ENCODE results near the gene RMND5A. TPM values are rescaled to one million over a fixed set of nuclear protein-coding genes. Genes with fewer than 3 reads are reported as not detected.
A peak's percentile ranks its signal among the peaks of the same experiment; 100 is the strongest.

RMND5A gene
- polyA plus RNA-seq, 6 donors from 2014 or later, result 18.5 to 24.2 (median 21.2) TPM

DNA sequence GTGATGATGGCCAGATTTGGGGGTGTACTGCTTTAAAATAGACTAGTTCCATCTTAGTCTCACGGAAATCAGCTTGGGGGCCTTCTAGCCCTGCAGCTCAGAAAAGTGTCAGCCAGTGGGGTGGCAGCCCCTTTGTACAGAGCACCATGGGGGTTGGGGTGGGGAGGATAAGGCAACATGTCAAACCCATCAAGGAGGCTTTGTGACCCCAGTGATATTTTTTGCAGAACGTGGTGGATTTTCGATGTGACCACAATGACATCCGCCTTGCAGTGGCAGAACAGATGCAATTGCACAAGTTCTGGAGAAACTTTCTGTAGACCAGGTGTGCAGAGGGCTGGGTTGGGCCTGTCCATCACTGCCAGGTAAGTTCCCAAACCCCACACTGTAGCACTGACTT is 73.7 kb downstream of the RMND5A start:
- no peak overlapping the region for H3K4me3 Mint-ChIP-seq
- ATAC-seq (ENCODE audit: low read depth in 2 of 2), result no peak
- H3K27me3 Mint-ChIP-seq, result peaks cover 72 to 78% (median 75%) of the 10 kb centered on the region in 3 donors
- no peak for DNase-seq
- peaks cover 17 to 27% (median 22%) of the 10 kb centered on the region in 3 donors for H3K4me1 Mint-ChIP-seq
- H3K36me3 Mint-ChIP-seq, result peaks cover 28 to 32% of the 10 kb centered on the region in 2 donors
- peaks cover 20 to 37% (median 35%) of the 10 kb centered on the region in 7 donors for H3K9me3 Mint-ChIP-seq
- no peak overlapping the region for H3K27ac Mint-ChIP-seq

DNA sequence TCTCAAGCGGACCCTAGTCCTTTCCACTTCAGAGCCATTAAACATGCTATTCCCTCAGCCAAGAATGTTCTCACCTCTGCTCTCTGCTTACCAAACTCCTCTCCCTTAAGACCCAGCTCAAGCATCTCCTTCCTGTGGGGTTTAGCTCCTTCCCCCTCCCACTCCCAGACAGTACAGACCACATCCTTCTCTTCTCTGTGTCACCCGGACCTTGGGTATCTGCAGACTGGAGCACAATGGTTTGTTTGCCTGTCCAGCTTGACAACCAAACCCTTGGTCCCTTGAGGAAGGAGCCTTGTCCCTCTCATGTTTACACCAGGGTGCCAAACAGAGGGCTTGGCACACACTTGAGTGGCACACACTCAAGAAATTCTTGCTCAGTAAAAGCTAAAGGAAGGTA is 74.8 kb downstream of the RMND5A start:
- no peak for DNase-seq
- H3K4me3 Mint-ChIP-seq, result no peak overlapping the region
- H3K36me3 Mint-ChIP-seq, result peaks cover 28 to 32% of the 10 kb centered on the region in 2 donors
- H3K27ac Mint-ChIP-seq, result no peak overlapping the region
- H3K9me3 Mint-ChIP-seq, result peaks cover 20 to 37% (median 35%) of the 10 kb centered on the region in 7 donors
- no peak for ATAC-seq (ENCODE audit: low read depth in 2 of 2)
- peaks cover 72 to 74% (median 72%) of the 10 kb centered on the region in 3 donors for H3K27me3 Mint-ChIP-seq
- peaks cover 17 to 23% (median 18%) of the 10 kb centered on the region in 3 donors for H3K4me1 Mint-ChIP-seq

DNA sequence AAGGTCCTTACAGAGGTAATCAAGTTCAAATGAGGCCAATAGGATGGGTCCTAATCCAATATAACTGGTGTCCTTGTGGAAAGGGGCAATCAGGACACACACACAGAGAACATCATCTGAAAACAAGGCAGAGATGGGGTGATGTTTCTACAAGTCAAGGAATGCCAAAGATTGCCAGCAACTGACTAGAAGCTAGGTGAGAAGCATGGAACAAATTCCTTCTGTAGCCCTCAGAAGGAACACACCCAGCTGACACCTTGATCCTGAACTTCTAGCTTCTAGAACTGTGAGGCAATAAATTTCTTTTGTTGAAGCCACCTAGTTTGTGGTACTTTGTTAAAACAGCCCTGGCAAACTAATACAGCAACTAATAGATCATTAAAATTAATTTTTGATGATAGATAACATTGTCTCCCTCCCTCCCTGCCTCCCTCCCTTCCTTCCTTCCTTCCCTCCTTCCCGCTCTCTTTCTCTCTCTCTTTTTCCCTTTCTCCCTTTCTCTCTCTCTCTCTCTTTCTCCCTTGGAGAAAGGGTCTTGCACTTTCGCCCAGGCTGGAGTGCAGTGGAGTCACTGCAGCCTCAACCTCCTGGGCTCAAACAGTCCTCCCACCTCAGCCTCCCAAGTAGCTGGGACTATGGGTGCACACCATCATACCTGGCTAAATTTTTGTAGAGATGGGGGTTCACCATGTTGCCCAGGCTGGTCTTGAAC is 80.9 kb downstream of the RMND5A start:
- peak overlapping the region in 1 of 8 donors; percentile 88 for H3K4me3 Mint-ChIP-seq
- peaks cover 11 to 25% (median 17%) of the 10 kb centered on the region in 7 donors for H3K9me3 Mint-ChIP-seq
- DNase-seq, result no peak
- ATAC-seq (ENCODE audit: low read depth in 2 of 2), result no peak
- peaks cover 25 to 32% (median 28%) of the 10 kb centered on the region in 3 donors for H3K27me3 Mint-ChIP-seq
- H3K27ac Mint-ChIP-seq, result peak overlapping the region in 1 of 6 donors; percentile 91
- peaks cover 12 to 15% of the 10 kb centered on the region in 2 donors for H3K36me3 Mint-ChIP-seq
- H3K4me1 Mint-ChIP-seq, result no peaks in the 10 kb centered on the region

DNA sequence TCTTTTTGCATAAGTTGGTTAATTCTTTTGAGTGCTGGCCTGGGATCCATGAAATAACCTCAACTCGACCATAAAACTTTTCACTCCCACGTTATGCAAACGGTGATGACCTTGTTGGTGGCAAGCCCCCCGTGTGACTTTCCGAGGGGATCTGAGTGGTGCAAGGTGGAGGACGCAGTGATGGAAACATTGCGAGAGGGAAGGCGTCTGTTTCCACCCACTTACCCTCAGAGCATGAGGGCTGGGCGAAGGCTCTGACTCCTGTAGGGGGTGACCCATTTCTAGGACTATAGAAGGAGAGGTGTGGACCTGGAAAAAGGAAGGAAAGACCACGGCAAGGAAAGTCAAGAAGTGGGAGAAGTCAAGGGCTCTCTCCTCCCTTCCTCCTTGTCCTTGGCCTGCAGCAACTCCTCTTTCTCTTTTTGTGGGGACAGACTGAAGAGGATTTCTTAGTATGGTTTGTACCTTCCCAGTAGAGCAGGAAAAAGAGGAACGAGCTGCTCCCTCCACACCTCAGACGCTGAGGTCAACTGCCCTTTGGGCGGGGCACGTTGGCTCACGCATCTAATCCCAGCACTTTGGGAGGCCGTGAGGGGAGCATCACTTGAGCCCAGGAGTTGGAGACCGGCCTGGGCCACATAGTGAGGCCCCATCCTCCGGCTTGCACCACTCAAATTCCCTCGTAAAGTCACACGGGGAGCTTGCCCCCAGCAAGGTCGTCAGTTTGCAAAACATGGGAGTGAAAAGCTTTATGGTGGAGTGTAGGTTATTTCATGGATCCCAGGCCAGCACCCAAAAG is 86.2 kb downstream of the RMND5A start:
- DNase-seq (no peak), ATAC-seq (ENCODE audit: low read depth in 2 of 2) (no peak)
- Mint-ChIP-seq H3K4me1 (peaks cover 24 to 26% (median 24%) of the 10 kb centered on the region in 3 donors), H3K27me3 (peaks cover 38 to 52% (median 41%) of the 10 kb centered on the region in 3 donors), H3K4me3 (peak overlapping the region in 7 of 8 donors; percentile 15 to 89 (median 47)), H3K36me3 (no peaks in the 10 kb centered on the region), H3K9me3 (no peaks in the 10 kb centered on the region), H3K27ac (peak overlapping the region in 1 of 6 donors; percentile 24)

DNA sequence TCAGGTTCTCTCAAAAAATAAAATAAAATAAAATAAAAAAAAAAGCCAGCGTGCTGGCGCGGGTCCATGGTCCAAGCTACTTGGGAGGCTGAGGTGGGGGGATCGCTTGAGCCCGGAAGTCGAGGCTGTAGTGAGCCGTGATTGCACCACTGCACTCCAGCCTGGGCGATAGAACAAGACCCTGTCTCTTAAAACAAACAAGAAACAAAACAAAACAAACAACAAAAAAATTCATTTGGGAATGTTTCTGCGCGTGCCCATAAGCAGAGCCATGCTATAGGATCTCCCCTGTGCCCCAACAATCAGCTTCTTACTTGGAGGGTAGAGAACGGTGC is 87.0 kb downstream of the RMND5A start:
- DNase-seq (no peak), ATAC-seq (ENCODE audit: low read depth in 2 of 2) (no peak)
- Mint-ChIP-seq H3K4me1 (peaks cover 24 to 26% (median 24%) of the 10 kb centered on the region in 3 donors), H3K27me3 (peaks cover 43 to 57% (median 43%) of the 10 kb centered on the region in 3 donors), H3K36me3 (no peaks in the 10 kb centered on the region), H3K4me3 (peak overlapping the region in 7 of 8 donors; percentile 80 to 95 (median 91)), H3K27ac (no peak overlapping the region), H3K9me3 (no peaks in the 10 kb centered on the region)

DNA sequence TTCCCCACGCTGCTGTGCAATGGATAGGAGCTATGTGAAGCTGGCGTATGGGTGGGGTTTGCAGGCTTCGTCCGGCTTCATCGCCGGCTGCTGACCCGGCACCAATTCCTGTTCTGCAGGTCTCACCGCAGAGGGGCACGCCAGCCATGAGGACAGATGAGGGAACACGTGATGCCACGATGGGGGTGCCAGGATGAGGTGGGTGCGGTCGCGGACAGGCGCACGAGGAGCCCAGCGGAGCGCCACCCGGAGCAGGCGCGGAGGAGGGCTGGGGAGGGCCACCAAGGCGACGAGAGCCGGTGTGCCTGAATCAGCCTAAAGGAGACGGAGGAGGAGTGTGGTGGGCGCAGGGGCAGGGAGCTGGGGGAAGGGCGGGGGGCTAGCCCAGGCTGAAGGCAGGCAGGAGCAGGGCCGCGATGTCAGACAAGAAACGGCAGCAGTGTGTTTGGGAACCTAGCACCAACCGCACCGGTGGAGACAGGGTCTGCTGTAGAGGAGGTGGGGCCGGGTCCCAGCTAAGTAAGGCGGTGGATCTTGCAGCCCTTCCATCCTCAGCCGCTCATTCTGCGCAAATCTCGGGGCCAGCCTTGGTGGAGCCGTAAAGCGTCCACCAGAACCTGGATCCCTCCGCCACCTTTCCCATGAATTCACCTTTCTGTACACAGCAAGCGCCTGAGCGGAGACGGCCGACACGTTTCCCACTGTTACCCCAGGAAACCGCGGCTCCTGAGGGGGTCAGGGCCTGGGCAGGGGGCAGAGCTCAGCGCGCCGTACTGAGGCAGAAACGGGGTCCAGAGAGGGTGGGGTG is 87.6 kb downstream of the RMND5A start:
- H3K36me3 Mint-ChIP-seq, result no peaks in the 10 kb centered on the region
- DNase-seq, result peak; percentile 43
- peak overlapping the region in 2 of 6 donors; percentile 31 to 94 for H3K27ac Mint-ChIP-seq
- no peaks in the 10 kb centered on the region for H3K9me3 Mint-ChIP-seq
- ATAC-seq (ENCODE audit: low read depth in 2 of 2), result peak; percentile 35 to 41
- H3K4me3 Mint-ChIP-seq, result peak overlapping the region; percentile 80 to 95 (median 92)
- H3K4me1 Mint-ChIP-seq, result peaks cover 24 to 26% (median 24%) of the 10 kb centered on the region in 3 donors
- H3K27me3 Mint-ChIP-seq, result peaks cover 48 to 63% (median 49%) of the 10 kb centered on the region in 3 donors

DNA sequence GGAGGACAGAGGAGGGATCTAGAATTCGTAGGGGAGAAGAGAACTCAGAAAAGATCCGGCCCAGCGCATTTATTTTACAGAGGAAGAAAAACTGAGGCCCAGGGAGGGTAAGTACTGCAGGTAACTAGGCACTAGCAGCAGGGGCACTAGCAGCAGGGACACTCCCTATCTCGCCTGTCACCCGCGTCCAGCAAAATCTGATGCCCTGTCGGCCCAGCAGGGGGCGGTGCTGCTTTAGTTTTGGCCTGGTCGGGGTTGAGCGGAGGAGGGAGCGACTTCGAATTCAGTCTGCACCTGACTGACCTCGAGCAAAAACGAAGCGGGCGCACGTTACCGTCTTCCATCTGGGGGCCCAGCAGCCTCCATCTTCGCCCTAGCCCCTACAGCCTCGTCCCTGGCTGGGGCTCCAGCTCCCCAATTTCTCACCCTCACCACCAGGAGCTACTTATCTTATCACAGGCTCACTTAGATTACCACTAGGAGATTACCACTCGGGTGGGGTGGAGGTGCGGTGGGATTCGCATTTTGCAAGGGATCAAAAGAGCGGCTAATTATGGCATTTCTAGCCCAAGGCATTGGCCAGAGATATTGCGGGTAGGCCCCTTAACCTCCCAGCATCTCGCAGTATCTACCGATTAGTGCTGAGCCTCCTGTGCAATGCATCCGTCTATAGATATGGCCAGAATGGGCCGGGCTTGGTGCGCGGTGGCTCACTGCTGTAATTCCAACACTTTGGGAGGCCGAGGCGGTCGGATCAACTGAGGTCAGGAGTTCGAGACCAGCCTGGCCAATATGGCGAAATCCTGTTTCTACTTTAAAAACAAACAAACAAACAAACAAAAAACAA is 88.4 kb downstream of the RMND5A start:
- H3K36me3 Mint-ChIP-seq, result no peaks in the 10 kb centered on the region
- peak overlapping the region in 1 of 6 donors; percentile 49 for H3K27ac Mint-ChIP-seq
- H3K4me3 Mint-ChIP-seq, result peak overlapping the region; percentile 80 to 95 (median 92)
- DNase-seq (peak; percentile 90), ATAC-seq (ENCODE audit: low read depth in 2 of 2) (peak; percentile 92 to 94)
- H3K9me3 Mint-ChIP-seq, result no peaks in the 10 kb centered on the region
- H3K27me3 Mint-ChIP-seq, result peaks cover 48 to 66% (median 56%) of the 10 kb centered on the region in 3 donors
- H3K4me1 Mint-ChIP-seq, result peaks cover 24 to 26% (median 24%) of the 10 kb centered on the region in 3 donors

DNA sequence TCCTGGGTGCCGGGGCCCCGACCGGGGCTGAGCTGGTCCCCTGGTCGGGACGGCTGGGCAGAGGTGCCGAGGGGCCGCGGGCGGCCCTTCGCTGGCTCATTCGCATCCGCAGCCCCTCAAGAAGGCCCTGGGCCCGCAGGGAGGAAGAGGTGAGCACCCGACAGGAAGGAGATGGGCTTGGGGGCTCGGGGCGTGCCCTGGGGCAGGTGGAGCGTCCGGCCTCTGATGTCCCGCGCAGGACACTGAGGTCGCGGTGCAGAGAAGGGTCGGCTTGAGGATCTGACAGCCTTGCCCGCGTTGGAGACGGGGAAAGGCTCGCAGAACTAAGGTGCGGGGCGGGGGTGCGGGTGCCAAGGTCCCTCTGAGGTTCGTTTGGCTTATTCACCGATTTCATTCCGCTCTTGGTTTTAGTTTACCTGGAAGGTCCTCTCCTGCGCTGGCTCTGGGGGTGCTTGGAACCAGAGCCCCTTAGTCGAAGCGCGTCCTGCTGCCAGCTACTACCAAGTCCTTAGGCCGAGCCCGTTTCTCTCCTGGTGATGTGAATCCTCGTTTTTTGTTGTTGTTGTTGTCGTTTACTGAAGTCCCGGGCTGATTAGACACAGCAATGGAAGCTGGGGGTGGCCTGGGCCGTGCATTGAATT is 89.5 kb downstream of the RMND5A start:
- DNase-seq, result no peak
- H3K36me3 Mint-ChIP-seq, result no peaks in the 10 kb centered on the region
- ATAC-seq (ENCODE audit: low read depth in 2 of 2), result no peak
- H3K9me3 Mint-ChIP-seq, result no peaks in the 10 kb centered on the region
- H3K4me3 Mint-ChIP-seq, result peak overlapping the region in 6 of 8 donors; percentile 61 to 89 (median 66)
- no peak overlapping the region for H3K27ac Mint-ChIP-seq
- H3K27me3 Mint-ChIP-seq, result peaks cover 48 to 66% (median 58%) of the 10 kb centered on the region in 3 donors
- peaks cover 24 to 26% (median 24%) of the 10 kb centered on the region in 3 donors for H3K4me1 Mint-ChIP-seq

DNA sequence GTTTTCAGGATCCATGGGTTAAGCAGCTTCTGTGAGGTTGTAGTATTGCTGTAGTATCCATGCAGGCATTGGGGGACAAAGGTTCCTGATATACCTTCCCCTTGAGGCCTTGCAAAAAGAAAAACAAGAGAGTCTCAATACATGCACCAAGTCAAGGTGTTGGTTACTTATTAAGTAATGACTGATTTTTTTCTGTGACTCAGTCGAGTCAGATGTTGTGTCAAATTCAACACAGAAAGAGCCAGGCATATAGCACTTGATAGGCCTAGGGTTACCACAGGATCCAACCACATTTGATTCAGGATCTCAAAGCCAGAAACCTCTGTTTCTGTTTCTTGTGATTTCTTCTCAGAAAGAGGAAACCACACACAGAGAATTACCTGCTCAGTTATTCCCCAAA is 95.5 kb downstream of the RMND5A start:
- Mint-ChIP-seq H3K27ac (no peak overlapping the region), H3K36me3 (no peaks in the 10 kb centered on the region), H3K4me3 (no peak overlapping the region), H3K4me1 (no peaks in the 10 kb centered on the region), H3K9me3 (no peaks in the 10 kb centered on the region), H3K27me3 (peaks cover 33 to 35% (median 34%) of the 10 kb centered on the region in 3 donors)
- no peak for DNase-seq
- no peak for ATAC-seq (ENCODE audit: low read depth in 2 of 2)

DNA sequence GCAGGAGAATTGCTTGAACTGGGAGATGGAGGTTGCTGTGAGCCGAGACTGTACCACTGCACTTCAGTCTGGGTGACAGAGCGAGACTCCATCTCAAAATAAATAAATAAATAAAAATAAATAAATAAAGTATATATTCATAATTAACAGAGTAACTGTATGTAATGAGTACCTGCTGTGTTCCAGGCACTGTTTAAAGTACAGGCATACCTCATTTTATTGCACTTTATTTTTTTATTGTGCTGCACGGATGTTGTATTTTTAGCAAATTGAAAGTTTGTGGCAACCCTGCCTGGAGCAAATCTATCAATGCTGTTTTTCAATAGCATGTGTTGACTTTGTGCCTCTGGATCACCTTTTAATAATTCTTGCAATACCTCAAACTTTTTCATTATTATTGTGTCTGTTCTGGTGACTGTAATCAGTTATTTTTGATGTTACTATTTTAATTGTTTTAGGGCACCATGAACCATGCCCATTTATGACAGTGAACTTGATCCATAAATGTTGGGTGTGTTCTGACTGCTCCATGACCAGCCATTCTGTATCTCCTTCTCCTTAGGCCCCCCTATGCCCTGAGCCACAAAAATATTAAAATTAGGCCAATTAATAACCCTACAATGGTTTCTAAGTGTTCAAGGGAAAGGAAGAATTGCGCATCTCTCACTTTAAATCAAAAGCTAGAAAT is 98.2 kb downstream of the RMND5A start:
- H3K4me3 Mint-ChIP-seq, result no peak overlapping the region
- peaks cover 4 to 16% (median 8%) of the 10 kb centered on the region in 7 donors for H3K9me3 Mint-ChIP-seq
- no peak for DNase-seq
- peaks cover 5 to 10% of the 10 kb centered on the region in 2 donors for H3K36me3 Mint-ChIP-seq
- ATAC-seq (ENCODE audit: low read depth in 2 of 2), result no peak
- H3K4me1 Mint-ChIP-seq, result no peaks in the 10 kb centered on the region
- H3K27me3 Mint-ChIP-seq, result peaks cover 18 to 31% (median 25%) of the 10 kb centered on the region in 3 donors
- no peak overlapping the region for H3K27ac Mint-ChIP-seq

DNA sequence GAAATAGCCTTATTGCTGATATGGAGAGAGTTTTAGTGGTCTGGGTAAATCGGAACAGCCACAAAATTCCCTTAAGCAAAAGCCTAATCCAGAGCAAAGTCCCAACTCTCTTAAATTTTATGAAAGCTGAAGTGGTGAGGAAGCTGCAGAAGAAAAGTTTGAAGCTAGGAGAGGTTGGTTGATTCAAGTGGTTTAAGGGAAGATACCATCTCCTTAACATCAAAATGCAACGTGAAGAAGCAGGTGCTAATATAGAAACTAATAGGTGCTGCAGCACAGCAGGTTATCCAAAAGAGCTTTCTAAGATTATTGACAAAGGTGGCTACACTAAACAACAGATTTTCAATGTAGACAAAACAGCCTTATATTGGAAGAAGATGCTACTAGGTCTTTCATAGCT is 98.9 kb downstream of the RMND5A start:
- H3K4me1 Mint-ChIP-seq, result no peaks in the 10 kb centered on the region
- H3K9me3 Mint-ChIP-seq, result peaks cover 6 to 16% (median 12%) of the 10 kb centered on the region in 7 donors
- no peak overlapping the region for H3K27ac Mint-ChIP-seq
- H3K4me3 Mint-ChIP-seq, result no peak overlapping the region
- ATAC-seq (ENCODE audit: low read depth in 2 of 2) (no peak), DNase-seq (no peak)
- H3K27me3 Mint-ChIP-seq, result peaks cover 12 to 37% (median 32%) of the 10 kb centered on the region in 3 donors
- peaks cover 5 to 10% of the 10 kb centered on the region in 2 donors for H3K36me3 Mint-ChIP-seq
